ENCODE measurements around the gene SH3TC1.
A peak's percentile ranks its signal among the peaks of the same experiment; 100 is the strongest.

SH3TC1 gene

DNA sequence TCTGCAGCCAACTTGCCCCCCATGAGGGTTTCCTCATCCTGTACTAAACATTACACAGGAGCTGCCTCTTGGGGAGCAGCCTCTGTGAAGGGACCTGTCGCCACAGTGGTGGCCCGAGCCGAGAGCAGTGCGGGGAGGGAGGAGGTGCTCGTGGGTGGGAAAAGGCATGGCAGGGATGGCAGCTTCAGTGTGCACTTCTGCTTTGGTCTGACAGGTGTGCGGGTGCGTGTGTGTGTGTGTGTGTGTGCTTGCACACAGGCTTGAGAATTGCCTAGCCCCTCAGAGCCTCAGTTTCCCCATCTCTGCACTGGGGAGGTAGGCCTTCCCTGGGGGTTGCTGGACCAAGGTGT lies 3.9 kb downstream of the SH3TC1 start:
- peaks cover 59% of the 10 kb centered on the region for H3K4me1 ChIP-seq (ENCODE audit: insufficient read depth, low read length, severe bottlenecking)
- H4K20me1 ChIP-seq (ENCODE audit: insufficient read depth, low read length): no peaks in the 10 kb centered on the region
- TF ChIP-seq CTCF (IDR thresholded peaks at IDR 0.05; ENCODE audit: low read length) (no peak), EZH2 (IDR thresholded peaks at IDR 0.05; ENCODE audit: borderline replicate concordance, low read length) (no peak)
- no peaks in the 10 kb centered on the region for H3K9me3 ChIP-seq (ENCODE audit: low read length)
- H3K79me2 ChIP-seq (ENCODE audit: insufficient read depth, low read length): no peaks in the 10 kb centered on the region
- H3K9me2 ChIP-seq (ENCODE audit: low read depth, low read length): no peaks in the 10 kb centered on the region
- H3K36me3 ChIP-seq (ENCODE audit: insufficient read depth, low read length): no peaks in the 10 kb centered on the region
- H3K27me3 ChIP-seq (ENCODE audit: insufficient read depth, low read length): no peaks in the 10 kb centered on the region
- H2AFZ ChIP-seq (ENCODE audit: low read length): no peak overlapping the region
- H3K4me3 ChIP-seq (ENCODE audit: low read depth, low read length, poor library complexity, severe bottlenecking): no peak overlapping the region
- peak overlapping the region; percentile 79; the same call in 1 of the 2 replicates for H3K4me2 ChIP-seq (ENCODE audit: low read length)
- peak overlapping the region; percentile 83 for H3K27ac ChIP-seq (ENCODE audit: low read depth, low read length, poor library complexity, severe bottlenecking)
- H3K9ac ChIP-seq (ENCODE audit: low read length): no peak overlapping the region; the same call in 1 of the 2 replicates
- H3F3A ChIP-seq (ENCODE audit: insufficient read depth, low read length): no peaks in the 10 kb centered on the region

- H3K4me1 ChIP-seq (ENCODE audit: insufficient read depth, low read length, severe bottlenecking): peaks cover 52% of the 10 kb centered on the region
- no peak overlapping the region; the same call in 1 of the 2 replicates for H3K4me2 ChIP-seq (ENCODE audit: low read length)
- H3K9me2 ChIP-seq (ENCODE audit: low read depth, low read length): no peaks in the 10 kb centered on the region
- TF ChIP-seq EZH2 (IDR thresholded peaks at IDR 0.05; ENCODE audit: borderline replicate concordance, low read length) (no peak), CTCF (IDR thresholded peaks at IDR 0.05; ENCODE audit: low read length) (no peak)
- H4K20me1 ChIP-seq (ENCODE audit: insufficient read depth, low read length): no peaks in the 10 kb centered on the region
- H3K9me3 ChIP-seq (ENCODE audit: low read length): no peaks in the 10 kb centered on the region
- no peak overlapping the region for H3K4me3 ChIP-seq (ENCODE audit: low read depth, low read length, poor library complexity, severe bottlenecking)
- no peaks in the 10 kb centered on the region for H3K36me3 ChIP-seq (ENCODE audit: insufficient read depth, low read length)
- no peaks in the 10 kb centered on the region for H3K79me2 ChIP-seq (ENCODE audit: insufficient read depth, low read length)
- H3F3A ChIP-seq (ENCODE audit: insufficient read depth, low read length): no peaks in the 10 kb centered on the region
- no peak overlapping the region; the same call in 1 of the 2 replicates for H3K9ac ChIP-seq (ENCODE audit: low read length)
- no peak overlapping the region for H2AFZ ChIP-seq (ENCODE audit: low read length)
- H3K27ac ChIP-seq (ENCODE audit: low read depth, low read length, poor library complexity, severe bottlenecking): peak overlapping the region; percentile 83
- H3K27me3 ChIP-seq (ENCODE audit: insufficient read depth, low read length): no peaks in the 10 kb centered on the region
These were observed 4.7 kb downstream of the SH3TC1 start for GRCh38 chr4:8203817-8204216.

GRCh38 chr4:8204576-8205227 lies 5.6 kb downstream of the SH3TC1 start:
- Histone ChIP-seq H4K20me1 (ENCODE audit: insufficient read depth, low read length) (no peaks in the 10 kb centered on the region), H3F3A (ENCODE audit: insufficient read depth, low read length) (no peaks in the 10 kb centered on the region), H3K27me3 (ENCODE audit: insufficient read depth, low read length) (no peaks in the 10 kb centered on the region), H3K9me2 (ENCODE audit: low read depth, low read length) (no peaks in the 10 kb centered on the region), H3K9ac (ENCODE audit: low read length) (no peak overlapping the region), H3K9me3 (ENCODE audit: low read length) (no peaks in the 10 kb centered on the region), H3K79me2 (ENCODE audit: insufficient read depth, low read length) (no peaks in the 10 kb centered on the region), H3K4me1 (ENCODE audit: insufficient read depth, low read length, severe bottlenecking) (peaks cover 43% of the 10 kb centered on the region), H3K27ac (ENCODE audit: low read depth, low read length, poor library complexity, severe bottlenecking) (no peak overlapping the region), H3K36me3 (ENCODE audit: insufficient read depth, low read length) (no peaks in the 10 kb centered on the region), H3K4me3 (ENCODE audit: low read depth, low read length, poor library complexity, severe bottlenecking) (no peak overlapping the region), H3K4me2 (ENCODE audit: low read length) (no peak overlapping the region), H2AFZ (ENCODE audit: low read length) (no peak overlapping the region)
- TF ChIP-seq CTCF (IDR thresholded peaks at IDR 0.05; ENCODE audit: low read length): no peak
- no peak for TF ChIP-seq EZH2 (IDR thresholded peaks at IDR 0.05; ENCODE audit: borderline replicate concordance, low read length)
